KMS-11 (cell line): Measurements from ENCODE around the gene CDC7.

Source experiments
- H2AFZ ChIP-seq: fragments of 200-600 bp; sonication (generic); 2 replicates; pipeline ENCODE4 v1.6.1; 2016; ENCODE audit warnings: antibody characterized with exemption, mixed run types, low read depth
- H3K27ac ChIP-seq: fragments of 200-600 bp; sonication (generic); 2 replicates; pipeline ENCODE4 v1.6.1; 2016; ENCODE audit warnings: mild to moderate bottlenecking, mixed run types
- H3K27me3 ChIP-seq: fragments of 200-600 bp; sonication (generic); 2 replicates; pipeline ENCODE4 v1.6.1; 2017; ENCODE audit warnings: mild to moderate bottlenecking, low read depth, mixed run types, moderate library complexity; ENCODE audit not compliant: insufficient read depth
- H3K36me3 ChIP-seq: fragments of 200-600 bp; sonication (generic); 2 replicates; pipeline ENCODE4 v1.6.1; 2017; ENCODE audit warnings: mild to moderate bottlenecking, mixed run types; ENCODE audit not compliant: insufficient read depth
- H3K4me1 ChIP-seq: fragments of 200-600 bp; sonication (generic); 2 replicates; pipeline ENCODE4 v1.6.1; 2016; ENCODE audit warnings: mild to moderate bottlenecking, low read depth, mixed run types; ENCODE audit not compliant: poor library complexity, severe bottlenecking
- H3K4me2 ChIP-seq: fragments of 200-600 bp; sonication (generic); 2 replicates; pipeline ENCODE4 v1.7.0; 2016; ENCODE audit warnings: mild to moderate bottlenecking, mixed run types
- H3K4me3 ChIP-seq: fragments of 200-600 bp; sonication (generic); IDR thresholded peaks from 2 replicates; pipeline ENCODE4 v1.6.1; 2017; ENCODE audit warnings: low read depth, low read length, mixed read lengths; ENCODE audit not compliant: insufficient read depth
- H3K79me2 ChIP-seq: fragments of 200-600 bp; sonication (generic); 2 replicates; pipeline ENCODE4 v1.6.1; 2016; ENCODE audit warnings: low read depth, mixed run types; ENCODE audit not compliant: insufficient read depth
- H3K9ac ChIP-seq: fragments of 200-600 bp; sonication (generic); 2 replicates; pipeline ENCODE4 v1.6.1; 2016; ENCODE audit warnings: mild to moderate bottlenecking, mixed run types
- H4K20me1 ChIP-seq: fragments of 200-600 bp; sonication (generic); 2 replicates; pipeline ENCODE4 v1.6.1; 2016; ENCODE audit warnings: mild to moderate bottlenecking, mixed run types; ENCODE audit not compliant: insufficient read depth
- TF ChIP-seq, protein P1 (sequence below): fragments of 200-600 bp; sonication (generic); conservative IDR thresholded peaks from 2 replicates; pipeline ENCODE4 v1.6.1; 2017; ENCODE audit warnings: low read depth, mild to moderate bottlenecking, antibody characterized with exemption, low read length, moderate library complexity, mixed read lengths

Gene CDC7

DNA sequence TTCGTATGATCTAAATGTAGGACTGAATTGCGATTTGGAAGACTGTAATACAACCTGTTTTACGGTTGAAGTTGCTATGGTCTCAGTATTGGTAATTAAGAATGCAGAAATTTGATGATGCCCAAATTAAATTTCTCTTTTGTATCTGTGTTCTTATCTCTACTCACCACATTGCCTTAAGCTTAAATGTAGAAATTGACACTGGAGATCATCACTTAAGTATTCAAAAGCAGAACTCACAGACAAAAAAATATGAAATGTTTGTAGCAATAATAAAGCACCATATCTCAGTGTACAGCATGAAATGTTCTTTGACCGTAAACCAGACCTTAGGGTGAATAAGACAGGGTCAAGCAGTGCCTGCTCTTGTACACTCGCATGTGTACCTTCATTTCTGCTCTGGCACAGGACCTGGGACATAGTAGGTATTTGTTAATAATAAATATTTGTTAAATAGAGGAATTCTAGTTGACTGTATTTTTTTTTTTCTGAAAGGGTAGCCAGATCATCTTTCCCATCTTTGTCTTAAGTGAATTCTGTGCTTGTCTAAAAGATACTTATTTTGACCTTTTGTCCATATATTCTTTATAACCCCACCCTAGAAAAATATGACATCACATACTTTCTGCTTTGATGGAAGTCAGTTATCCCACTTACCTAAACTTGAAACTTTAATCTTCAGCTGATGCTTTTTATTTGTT, 1.5 kb downstream of the CDC7 start:
- Histone ChIP-seq H4K20me1 (no peaks in the 10 kb centered on the region), H2AFZ (peak overlapping the region; percentile 75), H3K4me2 (peak overlapping the region; percentile 81), H3K79me2 (peaks cover 9% of the 10 kb centered on the region; the same call in 1 of the 2 replicates), H3K36me3 (no peaks in the 10 kb centered on the region), H3K4me1 (peaks cover 34% of the 10 kb centered on the region), H3K9ac (peak overlapping the region; percentile 83; the same call in 1 of the 2 replicates), H3K4me3 (peak overlapping the region; percentile 1), H3K27me3 (no peaks in the 10 kb centered on the region), H3K27ac (peak overlapping the region; percentile 76)
- TF ChIP-seq, protein P1, sequence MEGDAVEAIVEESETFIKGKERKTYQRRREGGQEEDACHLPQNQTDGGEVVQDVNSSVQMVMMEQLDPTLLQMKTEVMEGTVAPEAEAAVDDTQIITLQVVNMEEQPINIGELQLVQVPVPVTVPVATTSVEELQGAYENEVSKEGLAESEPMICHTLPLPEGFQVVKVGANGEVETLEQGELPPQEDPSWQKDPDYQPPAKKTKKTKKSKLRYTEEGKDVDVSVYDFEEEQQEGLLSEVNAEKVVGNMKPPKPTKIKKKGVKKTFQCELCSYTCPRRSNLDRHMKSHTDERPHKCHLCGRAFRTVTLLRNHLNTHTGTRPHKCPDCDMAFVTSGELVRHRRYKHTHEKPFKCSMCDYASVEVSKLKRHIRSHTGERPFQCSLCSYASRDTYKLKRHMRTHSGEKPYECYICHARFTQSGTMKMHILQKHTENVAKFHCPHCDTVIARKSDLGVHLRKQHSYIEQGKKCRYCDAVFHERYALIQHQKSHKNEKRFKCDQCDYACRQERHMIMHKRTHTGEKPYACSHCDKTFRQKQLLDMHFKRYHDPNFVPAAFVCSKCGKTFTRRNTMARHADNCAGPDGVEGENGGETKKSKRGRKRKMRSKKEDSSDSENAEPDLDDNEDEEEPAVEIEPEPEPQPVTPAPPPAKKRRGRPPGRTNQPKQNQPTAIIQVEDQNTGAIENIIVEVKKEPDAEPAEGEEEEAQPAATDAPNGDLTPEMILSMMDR = no peak

DNA sequence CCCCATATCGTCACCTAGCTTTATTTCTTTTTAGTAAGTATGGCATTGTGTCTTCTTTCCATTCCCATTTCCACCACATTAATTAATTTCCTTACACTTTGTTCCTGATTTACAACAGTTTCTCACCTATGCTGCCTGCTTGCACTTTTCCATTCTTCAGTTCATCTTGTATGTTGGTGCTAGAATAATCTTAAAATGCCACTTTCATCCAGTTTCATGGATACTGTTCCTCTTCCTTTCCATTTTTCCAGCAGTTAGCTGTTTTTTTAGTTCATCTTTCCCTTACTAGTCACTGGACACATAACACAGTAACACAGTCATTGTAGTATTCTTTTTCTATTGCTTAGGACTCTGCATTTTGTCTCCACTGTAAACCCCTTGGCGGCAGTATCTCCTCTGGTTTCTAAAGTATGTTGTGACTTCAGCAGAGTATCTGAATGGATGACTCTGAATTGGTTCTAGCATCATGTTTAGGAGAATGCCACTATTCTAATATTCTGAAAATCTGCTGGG, 2.1 kb downstream of the CDC7 start:
- TF ChIP-seq, protein P1 = no peak
- Histone ChIP-seq H3K36me3 (no peaks in the 10 kb centered on the region), H3K9ac (no peak overlapping the region), H4K20me1 (no peaks in the 10 kb centered on the region), H3K4me3 (no peak overlapping the region), H3K27ac (no peak overlapping the region), H2AFZ (no peak overlapping the region), H3K4me2 (no peak overlapping the region), H3K4me1 (peaks cover 34% of the 10 kb centered on the region), H3K27me3 (no peaks in the 10 kb centered on the region), H3K79me2 (peaks cover 9% of the 10 kb centered on the region; the same call in 1 of the 2 replicates)

DNA sequence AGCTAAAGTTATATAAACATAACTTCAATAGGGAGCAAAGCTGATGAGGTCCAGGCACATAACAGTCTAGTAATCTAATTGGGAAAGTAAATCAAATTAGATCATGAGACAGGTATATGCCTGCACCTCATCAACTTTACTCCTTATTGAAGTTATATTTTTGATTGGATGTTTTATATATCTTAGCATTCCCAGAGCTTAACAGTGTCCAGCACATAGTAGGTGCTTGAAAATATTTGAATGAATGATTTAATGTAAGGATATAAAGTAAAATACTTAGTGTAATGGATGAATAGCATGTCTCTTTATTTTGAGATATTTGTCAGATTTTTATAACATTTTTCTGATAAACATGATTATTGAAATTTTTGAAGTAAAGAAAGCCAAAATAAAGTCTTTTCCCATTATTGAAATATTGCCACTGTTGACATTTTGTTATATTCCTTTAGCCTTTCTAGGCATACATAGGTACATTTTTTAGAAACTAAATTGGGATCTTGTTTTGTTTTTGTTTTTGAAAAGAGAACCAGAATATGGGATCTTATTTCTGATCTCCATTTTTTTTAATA, 2.8 kb downstream of the CDC7 start:
- Histone ChIP-seq H3K79me2 (peaks cover 9% of the 10 kb centered on the region; the same call in 1 of the 2 replicates), H2AFZ (no peak overlapping the region), H3K4me1 (peaks cover 34% of the 10 kb centered on the region), H3K27ac (no peak overlapping the region), H3K27me3 (no peaks in the 10 kb centered on the region), H4K20me1 (no peaks in the 10 kb centered on the region), H3K4me2 (no peak overlapping the region), H3K9ac (no peak overlapping the region), H3K36me3 (no peaks in the 10 kb centered on the region), H3K4me3 (no peak overlapping the region)
- TF ChIP-seq, protein P1 = no peak

DNA sequence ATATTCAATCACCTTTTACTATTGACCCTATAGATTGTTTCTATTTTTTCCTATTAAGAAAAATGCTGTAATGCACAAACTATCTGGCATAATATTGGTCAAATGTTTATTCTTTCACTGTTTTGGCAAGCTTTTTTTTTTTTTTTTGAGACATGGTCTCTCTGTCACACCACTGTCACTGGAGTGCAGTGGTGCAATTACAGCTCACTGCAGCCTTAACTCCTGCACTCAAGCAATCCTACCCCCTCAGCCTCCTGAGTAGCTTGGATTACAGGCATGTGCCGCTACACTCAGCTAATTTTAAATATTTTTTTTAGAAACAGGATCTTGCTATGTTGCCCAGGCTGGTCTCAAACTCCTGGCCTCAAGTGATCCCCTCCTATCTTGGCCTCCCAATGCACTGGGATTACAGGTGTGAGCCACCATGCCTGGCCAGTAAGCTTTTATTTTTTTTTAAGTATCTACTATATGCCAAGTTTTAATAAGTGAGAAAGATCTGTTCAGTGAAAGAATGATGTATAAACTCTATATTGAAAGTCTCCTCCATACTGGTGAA, 3.4 kb downstream of the CDC7 start:
- H3K27me3 ChIP-seq = no peaks in the 10 kb centered on the region
- H3K4me2 ChIP-seq = no peak overlapping the region
- H3K27ac ChIP-seq = no peak overlapping the region
- peaks cover 34% of the 10 kb centered on the region for H3K4me1 ChIP-seq
- no peak overlapping the region for H3K9ac ChIP-seq
- no peaks in the 10 kb centered on the region for H4K20me1 ChIP-seq
- TF ChIP-seq, protein P1 = no peak
- no peak overlapping the region for H3K4me3 ChIP-seq
- H2AFZ ChIP-seq = no peak overlapping the region
- no peaks in the 10 kb centered on the region for H3K36me3 ChIP-seq
- H3K79me2 ChIP-seq = peaks cover 9% of the 10 kb centered on the region; the same call in 1 of the 2 replicates
